PFSK-1 (cell line): ENCODE measurements around the gene PSMB9.

ENCODE experiments used
- FOXP2 ChIP-seq: optimal IDR thresholded peaks from 2 replicates; pipeline ENCODE3; 2011; ENCODE audit warnings: borderline replicate concordance, control low read depth, inconsistent platforms; ENCODE audit not compliant: insufficient read depth; ENCODE audit errors: extremely low read length, extremely low read depth
- POLR2AphosphoS5 ChIP-seq: IDR thresholded peaks from 2 replicates; pipeline ENCODE4 v1.6.1; 2012; ENCODE audit warnings: low read depth, mild to moderate bottlenecking, control low read depth, low read length, moderate library complexity
- REST ChIP-seq, 2 experiments: IDR thresholded peaks; 2 replicates each; pipeline versions ENCODE4 v1.6.1 to v1.8.0; 2011 to 2012; ENCODE audit warnings: low read depth in 2 of 2, low read length in 2 of 2, control low read depth in 1 of 2, inconsistent platforms in 1 of 2, mild to moderate bottlenecking in 1 of 2, moderate library complexity in 1 of 2; ENCODE audit not compliant: insufficient read depth in 1 of 2
- SIN3A ChIP-seq: IDR thresholded peaks from 2 replicates; pipeline ENCODE4 v1.6.1; 2012; ENCODE audit warnings: mild to moderate bottlenecking, low read length, moderate library complexity, borderline replicate concordance; ENCODE audit not compliant: insufficient read depth
- TAF1 ChIP-seq: IDR thresholded peaks from 2 replicates; pipeline ENCODE4 v1.6.1; 2012; ENCODE audit warnings: low read length, control low read depth, borderline replicate concordance; ENCODE audit not compliant: insufficient read depth

PSMB9 gene

GRCh38 chr6:32825966-32826365 lies 28.0 kb upstream of the PSMB9 start:
- no peak for TF ChIP-seq SIN3A
- no peak for TF ChIP-seq FOXP2
- TF ChIP-seq POLR2AphosphoS5 = no peak
- TF ChIP-seq TAF1 = no peak
- no peak for TF ChIP-seq REST (IDR thresholded peaks at IDR 0.05; ENCODE audit: insufficient read depth in 1 of 2, low read depth in 2 of 2, low read length in 2 of 2)

GRCh38 chr6:32827025-32827424 lies 27.0 kb upstream of the PSMB9 start:
- TF ChIP-seq SIN3A (no peak), REST (IDR thresholded peaks at IDR 0.05; ENCODE audit: insufficient read depth in 1 of 2, low read depth in 2 of 2, low read length in 2 of 2) (no peak), POLR2AphosphoS5 (no peak), TAF1 (no peak), FOXP2 (no peak)

- no peak for TF ChIP-seq SIN3A
- TF ChIP-seq TAF1 = no peak
- TF ChIP-seq POLR2AphosphoS5 = no peak
- TF ChIP-seq FOXP2 = no peak
- no peak for TF ChIP-seq REST (IDR thresholded peaks at IDR 0.05; ENCODE audit: insufficient read depth in 1 of 2, low read depth in 2 of 2, low read length in 2 of 2)
These were observed 24.5 kb upstream of the PSMB9 start for GRCh38 chr6:32829495-32829894.

GRCh38 chr6:32830017-32830416 lies 24.0 kb upstream of the PSMB9 start:
- TF ChIP-seq FOXP2 = no peak
- no peak for TF ChIP-seq TAF1
- TF ChIP-seq SIN3A = no peak
- TF ChIP-seq POLR2AphosphoS5 = no peak
- no peak for TF ChIP-seq REST (IDR thresholded peaks at IDR 0.05; ENCODE audit: insufficient read depth in 1 of 2, low read depth in 2 of 2, low read length in 2 of 2)

- TF ChIP-seq SIN3A (no peak), FOXP2 (no peak), REST (IDR thresholded peaks at IDR 0.05; ENCODE audit: insufficient read depth in 1 of 2, low read depth in 2 of 2, low read length in 2 of 2) (no peak), POLR2AphosphoS5 (no peak), TAF1 (no peak)
These were observed 23.1 kb upstream of the PSMB9 start for GRCh38 chr6:32830936-32831335.
